IPS-11a (cell line): Measurements from ENCODE around the gene TYK2.
A peak's percentile ranks its signal among the peaks of the same experiment; 100 is the strongest.

Source experiments
- H3K4me3 ChIP-seq: one replicate; pipeline ENCODE4 v1.5.1; 2013; ENCODE audit warnings: low read depth, low read length, control low read depth

The TYK2 gene

GRCh38 chr19:10335352-10335985 lies 44.9 kb downstream of the TYK2 start:
- H3K4me3 ChIP-seq = no peak overlapping the region

GRCh38 chr19:10334588-10335351 lies 45.6 kb downstream of the TYK2 start:
- peak overlapping the region; percentile 86 for H3K4me3 ChIP-seq

- peak overlapping the region; percentile 86 for H3K4me3 ChIP-seq
Measured at GRCh38 chr19:10333758-10334587, 46.4 kb downstream of the TYK2 start.

- H3K4me3 ChIP-seq = peak within 1 kb of the TSS; percentile 86
Measured at GRCh38 chr19:10332965-10333757, 47.2 kb downstream of the TYK2 start, which contains the start of gene RAVER1. RAVER1 (minus strand) TSS chr19:10333529; CDS start chr19:10333507, 22 bp downstream.

GRCh38 chr19:10332158-10332964 lies 48.0 kb downstream of the TYK2 start:
- H3K4me3 ChIP-seq = peak overlapping the region; percentile 86

- H3K4me3 ChIP-seq = no peak overlapping the region
Measured at GRCh38 chr19:10329555-10329954, 50.8 kb downstream of the TYK2 start.

- H3K4me3 ChIP-seq = no peak overlapping the region
Measured at GRCh38 chr19:10328558-10329429, 51.6 kb downstream of the TYK2 start.

GRCh38 chr19:10327793-10328192 lies 52.6 kb downstream of the TYK2 start:
- no peak overlapping the region for H3K4me3 ChIP-seq

GRCh38 chr19:10325732-10326131 lies 54.6 kb downstream of the TYK2 start:
- H3K4me3 ChIP-seq = no peak overlapping the region

GRCh38 chr19:10321874-10322835 lies 58.2 kb downstream of the TYK2 start:
- H3K4me3 ChIP-seq = no peak overlapping the region

- H3K4me3 ChIP-seq = no peak overlapping the region
Measured at GRCh38 chr19:10321417-10321797, 59.0 kb downstream of the TYK2 start.

- H3K4me3 ChIP-seq = no peak overlapping the region
Measured at GRCh38 chr19:10320602-10321416, 59.6 kb downstream of the TYK2 start.

- H3K4me3 ChIP-seq = no peak overlapping the region
Measured at GRCh38 chr19:10318807-10319682, 61.3 kb downstream of the TYK2 start.

- H3K4me3 ChIP-seq = no peak overlapping the region
Measured at GRCh38 chr19:10317857-10318462, 62.4 kb downstream of the TYK2 start.

- H3K4me3 ChIP-seq = no peak overlapping the region
Measured at GRCh38 chr19:10317045-10317856, 63.1 kb downstream of the TYK2 start.
